OCI-LY7 (cell line): ENCODE measurements around the gene IQSEC1. TPM values are rescaled to one million over a fixed set of nuclear protein-coding genes. Genes with fewer than 3 reads are reported as not detected.

Experiments used
- BruUV-seq: library from RNA; stranded (reverse); fragments of 400-500 nt; replicated peaks from 2 replicates; lab custom pipeline; 2021; lab: Mats Ljungman, UMichigan
- CTCF ChIA-PET: fragments of 300-600 bp; sonication (Branson Sonifier 250); formaldehyde crosslinking; loops from one replicate; lab custom pipeline; 2022; ENCODE audit warnings: antibody characterized with exemption; ENCODE audit not compliant: unreplicated experiment; lab: Charles Lee
- POLR2A ChIA-PET: fragments of 300-600 bp; sonication (Branson Sonifier 250); formaldehyde crosslinking; loops from one replicate; lab custom pipeline; 2022; ENCODE audit warnings: antibody characterized with exemption; lab: Charles Lee
- DNase-seq: peaks from one replicate; pipeline ENCODE4 v3.0.0-alpha.2; 2015; ENCODE audit warnings: low spot score
- H2AFZ ChIP-seq: fragments of 200-600 bp; sonication (generic), shearing (Covaris generic); 2 replicates; pipeline ENCODE4 v1.6.1; 2014; ENCODE audit warnings: mild to moderate bottlenecking, antibody characterized with exemption, low read length, moderate library complexity
- H3K27ac ChIP-seq: fragments of 200-600 bp; sonication (generic); 2 replicates; pipeline ENCODE4 v1.5.1; 2014; ENCODE audit warnings: mixed run types, low read depth, mild to moderate bottlenecking, moderate library complexity, low read length, inconsistent platforms; ENCODE audit not compliant: poor library complexity, severe bottlenecking
- H3K36me3 ChIP-seq: fragments of 200-600 bp; sonication (generic); 2 replicates; pipeline ENCODE4 v1.6.1; 2014; ENCODE audit warnings: mild to moderate bottlenecking, antibody characterized with exemption, low read length, moderate library complexity, mixed read lengths; ENCODE audit not compliant: insufficient read depth
- H3K4me1 ChIP-seq: fragments of 200-600 bp; sonication (generic); 2 replicates; pipeline ENCODE4 v1.5.1; 2014; ENCODE audit warnings: mild to moderate bottlenecking, low read length; ENCODE audit not compliant: insufficient read depth, poor library complexity, severe bottlenecking
- H3K4me2 ChIP-seq: fragments of 200-600 bp; sonication (generic); 2 replicates; pipeline ENCODE4 v1.6.1; 2014; ENCODE audit warnings: mild to moderate bottlenecking, low read length
- H3K4me3 ChIP-seq: fragments of 200-600 bp; sonication (generic); 2 replicates; pipeline ENCODE4 v1.5.1; 2014; ENCODE audit warnings: mild to moderate bottlenecking, low read depth, low read length; ENCODE audit not compliant: poor library complexity, severe bottlenecking
- H3K79me2 ChIP-seq: fragments of 200-600 bp; sonication (generic); 2 replicates; pipeline ENCODE4 v1.6.1; 2016; ENCODE audit warnings: low read depth, mild to moderate bottlenecking, low read length, moderate library complexity, mixed read lengths; ENCODE audit not compliant: insufficient read depth
- H3K9me2 ChIP-seq: fragments of 200-600 bp; sonication (generic); 2 replicates; pipeline ENCODE4 v1.6.1; 2016; ENCODE audit warnings: mild to moderate bottlenecking, low read length, mixed read lengths; ENCODE audit not compliant: insufficient read depth
- H3K9me3 ChIP-seq: fragments of 200-600 bp; sonication (generic); 2 replicates; pipeline ENCODE4 v1.6.1; 2014; ENCODE audit warnings: mild to moderate bottlenecking, mixed run types, low read length, mixed read lengths
- H4K20me1 ChIP-seq: fragments of 200-600 bp; sonication (generic); 2 replicates; pipeline ENCODE4 v1.6.1; 2014; ENCODE audit warnings: mild to moderate bottlenecking, antibody characterized with exemption, low read length, moderate library complexity, mixed read lengths; ENCODE audit not compliant: insufficient read depth
- CTCF ChIP-seq: fragments of 200-600 bp; sonication (generic); conservative IDR thresholded peaks from 2 replicates; pipeline ENCODE4 v1.5.1; 2014; ENCODE audit warnings: mild to moderate bottlenecking, antibody characterized with exemption, low read length, moderate library complexity, mixed read lengths
- EZH2phosphoT487 ChIP-seq: fragments of 200-600 bp; sonication (generic); IDR thresholded peaks from 2 replicates; pipeline ENCODE4 v1.6.1; 2018; ENCODE audit warnings: low read depth, borderline replicate concordance, mild to moderate bottlenecking, mixed run types, antibody characterized with exemption, low read length, moderate library complexity, mixed read lengths
- intact Hi-C: fragments of 100-400 bp; cut with micrococcal nuclease; formaldehyde crosslinking; loops from one replicate; pipeline ENCODE4 v1.10.0; 2022; ENCODE audit not compliant: unreplicated experiment
- total RNA-seq, 2 experiments: library from RNA; depleted of rRNA in 1 of 2; stranded (reverse); fragments of >200 nt in 1 of 2; shearing (Covaris generic) in 1 of 2; gene quantifications; 2 replicates each; pipeline ENCODE4 v1.2.3, GENCODE V29; 2014 to 2022

The IQSEC1 gene
- total RNA-seq, 2 experiments from 2014 or later = 25.2 to 70.1 TPM

GRCh38 chr3:13025778-13026518, 47.3 kb downstream of the IQSEC1 start:
- H3K79me2 ChIP-seq = peaks cover 13% of the 10 kb centered on the region; the same call in 1 of the 2 replicates
- POLR2A ChIA-PET = interaction anchor here (0.6 to 1.4 kb wide), 4 partner anchors 8 to 159 kb away, joined by 3 read pairs; no protein-coding TSS in a partner anchor
- H3K9me3 ChIP-seq = no peaks in the 10 kb centered on the region
- peaks cover 42% of the 10 kb centered on the region for H3K4me1 ChIP-seq
- H2AFZ ChIP-seq = no peak overlapping the region
- intact Hi-C loops = loop anchor here (10.0 kb wide), 1 partner anchor 1299 kb away; no protein-coding TSS in a partner anchor
- H3K9me2 ChIP-seq = no peaks in the 10 kb centered on the region
- H4K20me1 ChIP-seq = 0 out of 2 replicates have a peak, but pooled peaks cover 3% of the 10 kb centered on the region
- no peak for DNase-seq
- no TSS peak for BruUV-seq
- no peak overlapping the region for H3K4me3 ChIP-seq
- TF ChIP-seq CTCF (no peak), EZH2phosphoT487 (no peak)
- no peak overlapping the region for H3K4me2 ChIP-seq
- CTCF ChIA-PET = no interaction called here
- 0 out of 2 replicates have a peak, but pooled peaks cover 6% of the 10 kb centered on the region for H3K36me3 ChIP-seq
- H3K27ac ChIP-seq = no peak overlapping the region

- TF ChIP-seq EZH2phosphoT487 = no peak
- no peak for TF ChIP-seq CTCF
- H3K36me3 ChIP-seq = 0 out of 2 replicates have a peak, but pooled peaks cover 6% of the 10 kb centered on the region
- no peak overlapping the region for H3K4me3 ChIP-seq
- intact Hi-C loops = loop anchor here (10.0 kb wide), 1 partner anchor 1300 kb away; no protein-coding TSS in a partner anchor
- H2AFZ ChIP-seq = no peak overlapping the region
- no peak for DNase-seq
- no TSS peak for BruUV-seq
- peaks cover 22% of the 10 kb centered on the region; the same call in 1 of the 2 replicates for H3K79me2 ChIP-seq
- H3K4me1 ChIP-seq = peaks cover 51% of the 10 kb centered on the region
- H3K27ac ChIP-seq = no peak overlapping the region
- H3K9me3 ChIP-seq = no peaks in the 10 kb centered on the region
- CTCF ChIA-PET = no interaction called here
- 0 out of 2 replicates have a peak, but pooled peaks cover 3% of the 10 kb centered on the region for H4K20me1 ChIP-seq
- no peak overlapping the region for H3K4me2 ChIP-seq
- no peaks in the 10 kb centered on the region for H3K9me2 ChIP-seq
- POLR2A ChIA-PET = interaction anchor here (1.2 kb wide), 1 partner anchor 12 kb away, joined by 3 read pairs; no protein-coding TSS in a partner anchor
Measured at GRCh38 chr3:13025090-13025489, 48.1 kb downstream of the IQSEC1 start.

GRCh38 chr3:13024765-13025065, 48.5 kb downstream of the IQSEC1 start:
- BruUV-seq = no TSS peak
- TF ChIP-seq CTCF = no peak
- no peak for TF ChIP-seq EZH2phosphoT487
- intact Hi-C loops = loop anchor here (10.0 kb wide), 1 partner anchor 1300 kb away; no protein-coding TSS in a partner anchor

More at GRCh38 chr3:13024765-13025065, 48.5 kb downstream of the IQSEC1 start:
- H3K9me3 ChIP-seq = no peaks in the 10 kb centered on the region
- no peak overlapping the region for H3K4me3 ChIP-seq
- no peak overlapping the region for H3K27ac ChIP-seq
- peaks cover 54% of the 10 kb centered on the region for H3K4me1 ChIP-seq
- H2AFZ ChIP-seq = no peak overlapping the region
- 0 out of 2 replicates have a peak, but pooled peaks cover 6% of the 10 kb centered on the region for H3K36me3 ChIP-seq
- no peak for DNase-seq
- H3K9me2 ChIP-seq = no peaks in the 10 kb centered on the region
- H3K79me2 ChIP-seq = peaks cover 25% of the 10 kb centered on the region; the same call in 1 of the 2 replicates
- ChIA-PET CTCF (no interaction called here), POLR2A (interaction anchor here (1.2 kb wide), 1 partner anchor 11 kb away, joined by 3 read pairs; no protein-coding TSS in a partner anchor)
- H4K20me1 ChIP-seq = 0 out of 2 replicates have a peak, but pooled peaks cover 3% of the 10 kb centered on the region
- no peak overlapping the region for H3K4me2 ChIP-seq
